ENCODE results near the gene S100A6.
A peak's percentile ranks its signal among the peaks of the same experiment; 100 is the strongest.
"Not testable (repeated sequence)": the region's sequence is repeated elsewhere in the genome, so short reads cannot be mapped to it uniquely, and the experiment has no call there.

S100A6 gene

GRCh38 chr1:153572569-153573015 lies 36.8 kb upstream of the S100A6 start:
- H3K9me3 ChIP-seq (ENCODE audit: control insufficient read depth, insufficient read depth, low read length), result no peaks in the 10 kb centered on the region
- H3K9ac ChIP-seq (ENCODE audit: low read depth, low read length), result no peak overlapping the region
- H3K27me3 ChIP-seq (ENCODE audit: control insufficient read depth, insufficient read depth, low read length), result no peaks in the 10 kb centered on the region
- no peaks in the 10 kb centered on the region for H3K36me3 ChIP-seq (ENCODE audit: control insufficient read depth, insufficient read depth, low read length)
- no peak overlapping the region for H3K4me3 ChIP-seq (ENCODE audit: low read depth, low read length)
- peaks cover 10% of the 10 kb centered on the region for H3K4me1 ChIP-seq (ENCODE audit: control insufficient read depth, insufficient read depth, low read length)

GRCh38 chr1:153571706-153572105 lies 35.9 kb upstream of the S100A6 start:
- Histone ChIP-seq H3K27me3 (ENCODE audit: control insufficient read depth, insufficient read depth, low read length) (no peaks in the 10 kb centered on the region), H3K36me3 (ENCODE audit: control insufficient read depth, insufficient read depth, low read length) (no peaks in the 10 kb centered on the region), H3K4me3 (ENCODE audit: low read depth, low read length) (no peak overlapping the region), H3K9ac (ENCODE audit: low read depth, low read length) (no peak overlapping the region), H3K4me1 (ENCODE audit: control insufficient read depth, insufficient read depth, low read length) (peaks cover 16% of the 10 kb centered on the region), H3K9me3 (ENCODE audit: control insufficient read depth, insufficient read depth, low read length) (no peaks in the 10 kb centered on the region)

- H3K4me1 ChIP-seq (ENCODE audit: control insufficient read depth, insufficient read depth, low read length), result peaks cover 20% of the 10 kb centered on the region
- no peaks in the 10 kb centered on the region for H3K9me3 ChIP-seq (ENCODE audit: control insufficient read depth, insufficient read depth, low read length)
- H3K4me3 ChIP-seq (ENCODE audit: low read depth, low read length), result no peak overlapping the region
- H3K36me3 ChIP-seq (ENCODE audit: control insufficient read depth, insufficient read depth, low read length), result no peaks in the 10 kb centered on the region
- no peaks in the 10 kb centered on the region for H3K27me3 ChIP-seq (ENCODE audit: control insufficient read depth, insufficient read depth, low read length)
- H3K9ac ChIP-seq (ENCODE audit: low read depth, low read length), result no peak overlapping the region
These were observed 35.1 kb upstream of the S100A6 start for GRCh38 chr1:153570874-153571273.

- H3K9ac ChIP-seq (ENCODE audit: low read depth, low read length), result no peak overlapping the region
- no peak overlapping the region for H3K4me3 ChIP-seq (ENCODE audit: low read depth, low read length)
- H3K36me3 ChIP-seq (ENCODE audit: control insufficient read depth, insufficient read depth, low read length), result no peaks in the 10 kb centered on the region
- no peaks in the 10 kb centered on the region for H3K27me3 ChIP-seq (ENCODE audit: control insufficient read depth, insufficient read depth, low read length)
- peaks cover 21% of the 10 kb centered on the region for H3K4me1 ChIP-seq (ENCODE audit: control insufficient read depth, insufficient read depth, low read length)
- H3K9me3 ChIP-seq (ENCODE audit: control insufficient read depth, insufficient read depth, low read length), result no peaks in the 10 kb centered on the region
These were observed 33.7 kb upstream of the S100A6 start for GRCh38 chr1:153569465-153569864.

GRCh38 chr1:153568367-153569099 lies 32.7 kb upstream of the S100A6 start:
- Histone ChIP-seq H3K36me3 (ENCODE audit: control insufficient read depth, insufficient read depth, low read length) (no peaks in the 10 kb centered on the region), H3K9ac (ENCODE audit: low read depth, low read length) (peak overlapping the region; percentile 47), H3K4me3 (ENCODE audit: low read depth, low read length) (peak overlapping the region; percentile 40), H3K4me1 (ENCODE audit: control insufficient read depth, insufficient read depth, low read length) (peaks cover 21% of the 10 kb centered on the region), H3K9me3 (ENCODE audit: control insufficient read depth, insufficient read depth, low read length) (no peaks in the 10 kb centered on the region), H3K27me3 (ENCODE audit: control insufficient read depth, insufficient read depth, low read length) (no peaks in the 10 kb centered on the region)

- no peak overlapping the region for H3K9ac ChIP-seq (ENCODE audit: low read depth, low read length)
- no peaks in the 10 kb centered on the region for H3K36me3 ChIP-seq (ENCODE audit: control insufficient read depth, insufficient read depth, low read length)
- peaks cover 21% of the 10 kb centered on the region for H3K4me1 ChIP-seq (ENCODE audit: control insufficient read depth, insufficient read depth, low read length)
- no peaks in the 10 kb centered on the region for H3K27me3 ChIP-seq (ENCODE audit: control insufficient read depth, insufficient read depth, low read length)
- no peaks in the 10 kb centered on the region for H3K9me3 ChIP-seq (ENCODE audit: control insufficient read depth, insufficient read depth, low read length)
- H3K4me3 ChIP-seq (ENCODE audit: low read depth, low read length), result peak overlapping the region; percentile 40
These were observed 32.0 kb upstream of the S100A6 start for GRCh38 chr1:153567621-153568366.

GRCh38 chr1:153566414-153567371 lies 30.9 kb upstream of the S100A6 start:
- Histone ChIP-seq H3K36me3 (ENCODE audit: control insufficient read depth, insufficient read depth, low read length) (no peaks in the 10 kb centered on the region), H3K4me3 (ENCODE audit: low read depth, low read length) (peak overlapping the region; percentile 4), H3K27me3 (ENCODE audit: control insufficient read depth, insufficient read depth, low read length) (no peaks in the 10 kb centered on the region), H3K9ac (ENCODE audit: low read depth, low read length) (no peak overlapping the region), H3K9me3 (ENCODE audit: control insufficient read depth, insufficient read depth, low read length) (no peaks in the 10 kb centered on the region), H3K4me1 (ENCODE audit: control insufficient read depth, insufficient read depth, low read length) (peaks cover 21% of the 10 kb centered on the region)

GRCh38 chr1:153565529-153566374 lies 30.0 kb upstream of the S100A6 start, which contains the start of gene S100A2:
S100A2 (minus strand) TSS chr1:153565844; CDS start chr1:153563877, 1,967 bp downstream.
- H3K9me3 ChIP-seq (ENCODE audit: control insufficient read depth, insufficient read depth, low read length), result no peaks in the 10 kb centered on the region
- H3K27me3 ChIP-seq (ENCODE audit: control insufficient read depth, insufficient read depth, low read length), result no peaks in the 10 kb centered on the region
- H3K4me1 ChIP-seq (ENCODE audit: control insufficient read depth, insufficient read depth, low read length), result peaks cover 21% of the 10 kb centered on the region
- H3K4me3 ChIP-seq (ENCODE audit: low read depth, low read length), result peak within 1 kb of the TSS; percentile 4
- H3K36me3 ChIP-seq (ENCODE audit: control insufficient read depth, insufficient read depth, low read length), result no peaks in the 10 kb centered on the region
- H3K9ac ChIP-seq (ENCODE audit: low read depth, low read length), result no peak within 1 kb of the TSS

GRCh38 chr1:153563991-153564390 lies 28.2 kb upstream of the S100A6 start:
- no peaks in the 10 kb centered on the region for H3K27me3 ChIP-seq (ENCODE audit: control insufficient read depth, insufficient read depth, low read length)
- no peak overlapping the region for H3K4me3 ChIP-seq (ENCODE audit: low read depth, low read length)
- no peaks in the 10 kb centered on the region for H3K36me3 ChIP-seq (ENCODE audit: control insufficient read depth, insufficient read depth, low read length)
- H3K4me1 ChIP-seq (ENCODE audit: control insufficient read depth, insufficient read depth, low read length), result peaks cover 21% of the 10 kb centered on the region
- no peak overlapping the region for H3K9ac ChIP-seq (ENCODE audit: low read depth, low read length)
- no peaks in the 10 kb centered on the region for H3K9me3 ChIP-seq (ENCODE audit: control insufficient read depth, insufficient read depth, low read length)

- H3K27me3 ChIP-seq (ENCODE audit: control insufficient read depth, insufficient read depth, low read length), result no peaks in the 10 kb centered on the region
- H3K36me3 ChIP-seq (ENCODE audit: control insufficient read depth, insufficient read depth, low read length), result no peaks in the 10 kb centered on the region
- H3K9ac ChIP-seq (ENCODE audit: low read depth, low read length), result no peak overlapping the region
- H3K4me3 ChIP-seq (ENCODE audit: low read depth, low read length), result no peak overlapping the region
- H3K4me1 ChIP-seq (ENCODE audit: control insufficient read depth, insufficient read depth, low read length), result peaks cover 20% of the 10 kb centered on the region
- H3K9me3 ChIP-seq (ENCODE audit: control insufficient read depth, insufficient read depth, low read length), result no peaks in the 10 kb centered on the region
These were observed 27.7 kb upstream of the S100A6 start for GRCh38 chr1:153563483-153563901.

GRCh38 chr1:153562021-153562420 lies 26.2 kb upstream of the S100A6 start:
- not testable (repeated sequence) for H3K4me1 ChIP-seq (ENCODE audit: control insufficient read depth, insufficient read depth, low read length); H3K36me3 ChIP-seq (ENCODE audit: control insufficient read depth, insufficient read depth, low read length); H3K9me3 ChIP-seq (ENCODE audit: control insufficient read depth, insufficient read depth, low read length); H3K4me3 ChIP-seq (ENCODE audit: low read depth, low read length); H3K9ac ChIP-seq (ENCODE audit: low read depth, low read length); H3K27me3 ChIP-seq (ENCODE audit: control insufficient read depth, insufficient read depth, low read length)
